GM19099 (cell line): ENCODE results near the gene SULT1C4.

Experiments
- POLR2A ChIP-seq: IDR thresholded peaks from 3 replicates; pipeline ENCODE4 v1.6.1; 2011; ENCODE audit warnings: low read depth; ENCODE audit not compliant: insufficient read length; ENCODE audit errors: extremely low read depth

SULT1C4 gene

GRCh38 chr2:108377815-108378630 lies at the start of gene SULT1C4:
SULT1C4 (plus strand) TSS chr2:108377954; CDS start chr2:108378338, 384 bp downstream.
- TF ChIP-seq POLR2A, result no peak

- no peak for TF ChIP-seq POLR2A
Measured at GRCh38 chr2:108329771-108330170, 48.0 kb upstream of the SULT1C4 start.

- no peak for TF ChIP-seq POLR2A
Measured at GRCh38 chr2:108330979-108331378, 46.8 kb upstream of the SULT1C4 start.

GRCh38 chr2:108345951-108346350 lies 31.8 kb upstream of the SULT1C4 start:
- no peak for TF ChIP-seq POLR2A

GRCh38 chr2:108346827-108347226 lies 30.9 kb upstream of the SULT1C4 start:
- TF ChIP-seq POLR2A, result no peak

GRCh38 chr2:108347786-108348185 lies 30.0 kb upstream of the SULT1C4 start:
- TF ChIP-seq POLR2A, result no peak

GRCh38 chr2:108348816-108349570 lies 28.8 kb upstream of the SULT1C4 start:
- TF ChIP-seq POLR2A, result no peak

- no peak for TF ChIP-seq POLR2A
Measured at GRCh38 chr2:108349571-108349928, 28.2 kb upstream of the SULT1C4 start.

- TF ChIP-seq POLR2A, result no peak
Measured at GRCh38 chr2:108351889-108352288, 25.9 kb upstream of the SULT1C4 start.

- TF ChIP-seq POLR2A, result no peak
Measured at GRCh38 chr2:108354136-108354535, 23.6 kb upstream of the SULT1C4 start.

GRCh38 chr2:108355906-108356734 lies 21.6 kb upstream of the SULT1C4 start:
- no peak for TF ChIP-seq POLR2A

GRCh38 chr2:108360776-108361468 lies 16.8 kb upstream of the SULT1C4 start:
- no peak for TF ChIP-seq POLR2A

GRCh38 chr2:108363024-108363907 lies 14.5 kb upstream of the SULT1C4 start:
- TF ChIP-seq POLR2A, result no peak

- no peak for TF ChIP-seq POLR2A
Measured at GRCh38 chr2:108363908-108364225, 13.9 kb upstream of the SULT1C4 start.
